Heart left ventricle (tissue), 13 donors: ENCODE data around the gene SLC9A9.

ENCODE experiments used
- POLR2A ChIP-seq, 2 donors: fragments of 450-650 bp; IDR thresholded peaks; one replicate each; pipeline ENCODE4 v1.6.1; 2017; ENCODE audit warnings: antibody characterized with exemption in 2 of 2, mild to moderate bottlenecking in 2 of 2, moderate library complexity in 2 of 2
- TF ChIP-seq, protein P1 (sequence below), 12 donors: fragments of 200-600 bp; sonication (generic) in 4 of 12; IDR thresholded peaks; one replicate each; pipeline versions ENCODE4 v1.5.0 to v1.8.0; 2018 to 2022; ENCODE audit warnings: antibody characterized with exemption in 12 of 12, mild to moderate bottlenecking in 5 of 12
- donor health status: ischemic (EF 13 %, LVEDD 7.1; RV severe dilation, severe dysfunction).
- donor health status: DM: no; HTN: yes; CAD: no.
- donor health status: DM: no; HTN: no; CAD: no.
- donor health status: ischemic (EF 25% LVEDD 6.9; RV normal size, moderate dysfunction).
- donor health status: ischemic (EF 25% LVEDD 5.7; RV mildly dilated, moderate dysfunction).
- donor health status: ischemic (EF 35%, LVEDD 5.7; RV mildly dilated, moderate dysfunction).
- donor health status: nonischemic (EF 11% LVEDD 7.7; RV severe dilation, severe dysfunction).
- donor health status: DM: yes; HTN: yes; CAD: no.
- donor health status: PGD.
- donor health status: ischemic (EF 29% LVEDD 5.4; RV normal size, mild dysfunction).
- donor health status: nonischemic (EF 23%, LVEDD 6.1; RV moderate dilation, normal function).

GRCh38 chr3:143791386-143791785 lies 56.9 kb downstream of the SLC9A9 start:
- TF ChIP-seq, protein P1, sequence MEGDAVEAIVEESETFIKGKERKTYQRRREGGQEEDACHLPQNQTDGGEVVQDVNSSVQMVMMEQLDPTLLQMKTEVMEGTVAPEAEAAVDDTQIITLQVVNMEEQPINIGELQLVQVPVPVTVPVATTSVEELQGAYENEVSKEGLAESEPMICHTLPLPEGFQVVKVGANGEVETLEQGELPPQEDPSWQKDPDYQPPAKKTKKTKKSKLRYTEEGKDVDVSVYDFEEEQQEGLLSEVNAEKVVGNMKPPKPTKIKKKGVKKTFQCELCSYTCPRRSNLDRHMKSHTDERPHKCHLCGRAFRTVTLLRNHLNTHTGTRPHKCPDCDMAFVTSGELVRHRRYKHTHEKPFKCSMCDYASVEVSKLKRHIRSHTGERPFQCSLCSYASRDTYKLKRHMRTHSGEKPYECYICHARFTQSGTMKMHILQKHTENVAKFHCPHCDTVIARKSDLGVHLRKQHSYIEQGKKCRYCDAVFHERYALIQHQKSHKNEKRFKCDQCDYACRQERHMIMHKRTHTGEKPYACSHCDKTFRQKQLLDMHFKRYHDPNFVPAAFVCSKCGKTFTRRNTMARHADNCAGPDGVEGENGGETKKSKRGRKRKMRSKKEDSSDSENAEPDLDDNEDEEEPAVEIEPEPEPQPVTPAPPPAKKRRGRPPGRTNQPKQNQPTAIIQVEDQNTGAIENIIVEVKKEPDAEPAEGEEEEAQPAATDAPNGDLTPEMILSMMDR (IDR thresholded peaks at IDR 0.05), result no peak
- no peak for TF ChIP-seq POLR2A (IDR thresholded peaks at IDR 0.05)
